T-helper 17 cell (primary cell): ENCODE measurements around the gene PZP. TPM values are rescaled to one million over a fixed set of nuclear protein-coding genes. Genes with fewer than 3 reads are reported as not detected.

ENCODE experiments used
- ATAC-seq: fragments of 150-1000 bp; cut with Tn5 transposase; 2 replicates; pipeline ENCODE4 v1.10.0; 2021; ENCODE audit warnings: mild to moderate bottlenecking, moderate library complexity
- DNase-seq, 3 donors: peaks; one replicate each; pipeline versions ENCODE4 v3.0.0 to v3.0.0-alpha.2; 2020 to 2021
- H3K9me3 ChIP-seq: one replicate; pipeline ENCODE4 v1.7.0; 2013; ENCODE audit warnings: low read length, mild to moderate bottlenecking; ENCODE audit not compliant: control insufficient read depth, poor library complexity, severe bottlenecking
- H3K27ac Mint-ChIP-seq: one replicate; pipeline ENCODE4 v1.8.0; 2022; ENCODE audit warnings: mild to moderate bottlenecking, moderate library complexity, mixed read lengths
- H3K27me3 Mint-ChIP-seq: one replicate; pipeline ENCODE4 v1.8.0; 2022; ENCODE audit warnings: mixed read lengths
- H3K36me3 Mint-ChIP-seq: one replicate; pipeline ENCODE4 v1.8.0; 2022; ENCODE audit warnings: low read depth, mixed read lengths
- H3K4me1 Mint-ChIP-seq: one replicate; pipeline ENCODE4 v1.8.0; 2022; ENCODE audit warnings: mild to moderate bottlenecking, mixed read lengths
- H3K4me3 Mint-ChIP-seq: one replicate; pipeline ENCODE4 v1.8.0; 2022; ENCODE audit warnings: mild to moderate bottlenecking, moderate library complexity, mixed read lengths
- total RNA-seq, 4 donors: library from RNA in 2 of 4; stranded (reverse) in 2 of 4; gene quantifications; one replicate each; pipeline ENCODE4 v1.2.3 and lab custom pipeline; 2022 to 2026

PZP gene
- total RNA-seq, 2 donors from 2014 or later, result not detected

GRCh38 chr12:9113296-9113986 is 94.8 kb downstream of the PZP start:
- H3K9me3 ChIP-seq, result no peaks in the 10 kb centered on the region
- Mint-ChIP-seq H3K4me3 (no peak overlapping the region), H3K4me1 (peaks cover 21% of the 10 kb centered on the region), H3K36me3 (peaks cover 7% of the 10 kb centered on the region), H3K27me3 (peaks cover 6% of the 10 kb centered on the region), H3K27ac (no peak overlapping the region)
- ATAC-seq, result no peak
- no peak for DNase-seq

- Mint-ChIP-seq H3K4me1 (peaks cover 20% of the 10 kb centered on the region), H3K4me3 (no peak overlapping the region), H3K36me3 (peaks cover 7% of the 10 kb centered on the region), H3K27ac (no peak overlapping the region), H3K27me3 (peaks cover 4% of the 10 kb centered on the region)
- no peaks in the 10 kb centered on the region for H3K9me3 ChIP-seq
- ATAC-seq (no peak), DNase-seq (no peak)
These were observed 95.9 kb downstream of the PZP start for GRCh38 chr12:9112076-9112853.

- Mint-ChIP-seq H3K4me3 (no peak overlapping the region), H3K4me1 (peaks cover 15% of the 10 kb centered on the region), H3K27me3 (no peaks in the 10 kb centered on the region), H3K36me3 (peaks cover 5% of the 10 kb centered on the region), H3K27ac (no peak overlapping the region)
- H3K9me3 ChIP-seq, result no peaks in the 10 kb centered on the region
- no peak for ATAC-seq
- DNase-seq, result no peak
These were observed 96.7 kb downstream of the PZP start for GRCh38 chr12:9111525-9111924.

GRCh38 chr12:9109737-9110491 is 98.3 kb downstream of the PZP start:
- Mint-ChIP-seq H3K27ac (no peak overlapping the region), H3K27me3 (no peaks in the 10 kb centered on the region), H3K4me3 (no peak overlapping the region), H3K4me1 (peaks cover 10% of the 10 kb centered on the region), H3K36me3 (peaks cover 5% of the 10 kb centered on the region)
- H3K9me3 ChIP-seq, result no peaks in the 10 kb centered on the region
- ATAC-seq (no peak), DNase-seq (no peak)

GRCh38 chr12:9109213-9109522 is 99.0 kb downstream of the PZP start:
- H3K4me1 Mint-ChIP-seq, result peaks cover 10% of the 10 kb centered on the region
- no peak overlapping the region for H3K27ac Mint-ChIP-seq
- peaks cover 5% of the 10 kb centered on the region for H3K36me3 Mint-ChIP-seq
- no peaks in the 10 kb centered on the region for H3K9me3 ChIP-seq
- no peak overlapping the region for H3K4me3 Mint-ChIP-seq
- no peaks in the 10 kb centered on the region for H3K27me3 Mint-ChIP-seq
- ATAC-seq (no peak), DNase-seq (no peak)

GRCh38 chr12:9108504-9109212 is 99.5 kb downstream of the PZP start:
- Mint-ChIP-seq H3K27me3 (no peaks in the 10 kb centered on the region), H3K27ac (no peak overlapping the region), H3K36me3 (peaks cover 5% of the 10 kb centered on the region), H3K4me3 (no peak overlapping the region), H3K4me1 (peaks cover 10% of the 10 kb centered on the region)
- H3K9me3 ChIP-seq, result no peaks in the 10 kb centered on the region
- ATAC-seq, result no peak
- DNase-seq, result no peak

- Mint-ChIP-seq H3K27me3 (no peaks in the 10 kb centered on the region), H3K4me1 (peaks cover 10% of the 10 kb centered on the region), H3K36me3 (peaks cover under 1% of the 10 kb centered on the region), H3K27ac (no peak overlapping the region), H3K4me3 (no peak overlapping the region)
- no peak for DNase-seq
- no peaks in the 10 kb centered on the region for H3K9me3 ChIP-seq
- no peak for ATAC-seq
These were observed 100.7 kb downstream of the PZP start for GRCh38 chr12:9107542-9107873.

- Mint-ChIP-seq H3K27ac (no peak overlapping the region), H3K4me3 (no peak overlapping the region), H3K27me3 (no peaks in the 10 kb centered on the region), H3K4me1 (peaks cover 10% of the 10 kb centered on the region), H3K36me3 (no peaks in the 10 kb centered on the region)
- H3K9me3 ChIP-seq, result no peaks in the 10 kb centered on the region
- DNase-seq (no peak), ATAC-seq (no peak)
These were observed 101.3 kb downstream of the PZP start for GRCh38 chr12:9106610-9107541.

GRCh38 chr12:9106067-9106466 is 102.1 kb downstream of the PZP start:
- H3K36me3 Mint-ChIP-seq, result no peaks in the 10 kb centered on the region
- no peaks in the 10 kb centered on the region for H3K27me3 Mint-ChIP-seq
- no peak for ATAC-seq
- no peaks in the 10 kb centered on the region for H3K9me3 ChIP-seq
- H3K4me1 Mint-ChIP-seq, result peaks cover 6% of the 10 kb centered on the region
- no peak for DNase-seq
- no peak overlapping the region for H3K27ac Mint-ChIP-seq
- no peak overlapping the region for H3K4me3 Mint-ChIP-seq

GRCh38 chr12:9104767-9105423 is 103.3 kb downstream of the PZP start:
- H3K9me3 ChIP-seq, result no peaks in the 10 kb centered on the region
- Mint-ChIP-seq H3K4me3 (no peak overlapping the region), H3K36me3 (no peaks in the 10 kb centered on the region), H3K4me1 (peaks cover 5% of the 10 kb centered on the region), H3K27ac (no peak overlapping the region), H3K27me3 (no peaks in the 10 kb centered on the region)
- DNase-seq (no peak), ATAC-seq (no peak)

- no peak for DNase-seq
- Mint-ChIP-seq H3K4me1 (peaks cover 5% of the 10 kb centered on the region), H3K36me3 (no peaks in the 10 kb centered on the region), H3K27ac (no peak overlapping the region), H3K27me3 (no peaks in the 10 kb centered on the region), H3K4me3 (no peak overlapping the region)
- no peak for ATAC-seq
- no peaks in the 10 kb centered on the region for H3K9me3 ChIP-seq
These were observed 104.1 kb downstream of the PZP start for GRCh38 chr12:9104087-9104486.
